GM23338 (cell line): ENCODE measurements around the gene TXNL4A. TPM values are rescaled to one million over a fixed set of nuclear protein-coding genes. Genes with fewer than 3 reads are reported as not detected.

Experiments
- ATAC-seq: fragments of 200-7000 bp; cut with Tn5 transposase; 3 replicates; pipeline ENCODE4 v1.9.1; 2020
- DNase-seq: peaks from one replicate; pipeline ENCODE4 v3.0.0-alpha.2; 2015; ENCODE audit warnings: low spot score
- H2AFZ ChIP-seq: fragments of 200-600 bp; sonication (generic); 2 replicates; pipeline ENCODE4 v1.8.0; 2016; ENCODE audit warnings: antibody characterized with exemption, mild to moderate bottlenecking, moderate library complexity
- H3F3A ChIP-seq: fragments of 200-600 bp; sonication (generic); replicated peaks from 2 replicates; pipeline ENCODE4 v1.8.0; 2017; ENCODE audit warnings: antibody characterized with exemption, mixed run types, low read depth
- H3K27ac ChIP-seq: fragments of 200-600 bp; sonication (generic); 2 replicates; pipeline ENCODE4 v1.6.1; 2016; ENCODE audit warnings: low read depth
- H3K27me3 ChIP-seq: fragments of 200-600 bp; sonication (generic); 2 replicates; pipeline ENCODE4 v1.8.0; 2016; ENCODE audit warnings: mild to moderate bottlenecking, mixed run types, moderate library complexity; ENCODE audit not compliant: insufficient read depth
- H3K36me3 ChIP-seq: fragments of 200-600 bp; sonication (generic); 2 replicates; pipeline ENCODE4 v1.8.0; 2016; ENCODE audit warnings: mild to moderate bottlenecking; ENCODE audit not compliant: insufficient read depth
- H3K4me1 ChIP-seq: fragments of 200-600 bp; sonication (generic); 2 replicates; pipeline ENCODE4 v1.8.0; 2016; ENCODE audit warnings: mild to moderate bottlenecking, moderate library complexity; ENCODE audit not compliant: insufficient read depth
- H3K4me2 ChIP-seq: fragments of 200-600 bp; sonication (generic); 2 replicates; pipeline ENCODE4 v1.7.1; 2017; ENCODE audit warnings: mixed run types
- H3K4me3 ChIP-seq: fragments of 200-600 bp; sonication (generic); 2 replicates; pipeline ENCODE4 v1.6.1; 2016; ENCODE audit warnings: mixed run types
- H3K79me2 ChIP-seq: fragments of 200-600 bp; sonication (generic); replicated peaks from 2 replicates; pipeline ENCODE4 v1.8.0; 2017; ENCODE audit warnings: mild to moderate bottlenecking; ENCODE audit not compliant: insufficient read depth
- H3K9me2 ChIP-seq: fragments of 200-600 bp; sonication (generic); 2 replicates; pipeline ENCODE4 v1.8.0; 2017; ENCODE audit not compliant: insufficient read depth
- H4K20me1 ChIP-seq: fragments of 200-600 bp; sonication (generic); replicated peaks from 2 replicates; pipeline ENCODE4 v1.8.0; 2017; ENCODE audit warnings: mild to moderate bottlenecking; ENCODE audit not compliant: insufficient read depth
- H3K27ac Mint-ChIP-seq: 2 replicates; pipeline ENCODE4 v1.8.0; 2020; ENCODE audit warnings: inconsistent platforms, mild to moderate bottlenecking, moderate library complexity, mixed read lengths
- H3K27me3 Mint-ChIP-seq: 3 replicates; pipeline ENCODE4 v1.8.0; 2022; ENCODE audit warnings: low read depth, mild to moderate bottlenecking, moderate library complexity, mixed read lengths, inconsistent platforms; ENCODE audit not compliant: insufficient read depth, poor library complexity
- H3K36me3 Mint-ChIP-seq: 3 replicates; pipeline ENCODE4 v1.8.0; 2021; ENCODE audit warnings: low read depth, mild to moderate bottlenecking, inconsistent platforms, moderate library complexity, mixed read lengths
- H3K4me1 Mint-ChIP-seq: 3 replicates; pipeline ENCODE4 v1.8.0; 2020; ENCODE audit warnings: mild to moderate bottlenecking, inconsistent platforms, mixed read lengths
- H3K4me3 Mint-ChIP-seq: 3 replicates; pipeline ENCODE4 v1.8.0; 2021; ENCODE audit warnings: moderate library complexity, mild to moderate bottlenecking, inconsistent platforms, mixed read lengths
- H3K9me3 Mint-ChIP-seq: 3 replicates; pipeline ENCODE4 v1.8.0; 2020; ENCODE audit warnings: moderate library complexity, mild to moderate bottlenecking, inconsistent platforms, mixed read lengths
- CREB1 ChIP-seq: fragments of 250-450 bp; sonication (Bioruptor Pico); IDR thresholded peaks from 2 replicates; pipeline ENCODE4 v1.5.0; 2020; ENCODE audit warnings: low read depth, mild to moderate bottlenecking, moderate library complexity
- JUNB ChIP-seq: IDR thresholded peaks from one replicate; pipeline ENCODE4 v1.6.1; 2016; ENCODE audit warnings: antibody characterized with exemption; ENCODE audit not compliant: unreplicated experiment
- NANOG ChIP-seq: IDR thresholded peaks from 2 replicates; pipeline ENCODE4 v1.6.1; 2016; ENCODE audit warnings: antibody characterized with exemption, borderline replicate concordance
- ZNF114 ChIP-seq: fragments of 250-450 bp; sonication (Bioruptor Pico); IDR thresholded peaks from 2 replicates; pipeline ENCODE4 v1.5.0; 2020; ENCODE audit warnings: mild to moderate bottlenecking, moderate library complexity
- ZNF331 ChIP-seq: fragments of 250-450 bp; sonication (Bioruptor Pico); IDR thresholded peaks from 2 replicates; pipeline ENCODE4 v1.5.0; 2020; ENCODE audit warnings: low read depth, mild to moderate bottlenecking, moderate library complexity
- polyA plus RNA-seq: library from polyadenylated mRNA; unstranded; fragments of >200 nt; fragmentation: Nextera tagmentation; extraction: Ambion mirVana; gene quantifications from 2 replicates; pipeline ENCODE4 v1.2.1, GENCODE V29; 2016
- total RNA-seq: library from RNA; depleted of rRNA; stranded (reverse); fragments of >200 nt; shearing (Covaris generic); gene quantifications from 2 replicates; pipeline ENCODE4 v1.2.3, GENCODE V29; 2014
- TF ChIP-seq, protein P1 (sequence below): fragments of 250-450 bp; sonication (Bioruptor Pico); IDR thresholded peaks from 2 replicates; pipeline ENCODE4 v1.5.0; 2020; ENCODE audit warnings: mild to moderate bottlenecking, moderate library complexity
- TF ChIP-seq, protein P2 (sequence below): IDR thresholded peaks from one replicate; pipeline ENCODE4 v1.6.1; 2018; ENCODE audit warnings: antibody characterized with exemption; ENCODE audit not compliant: unreplicated experiment
- TF ChIP-seq, protein P3 (sequence below): IDR thresholded peaks from 2 replicates; pipeline ENCODE4 v1.6.1; 2016; ENCODE audit warnings: antibody characterized with exemption

TXNL4A gene
- total and polyA plus RNA-seq, 2 experiments from 2014 or later: 51.0 to 271 TPM

DNA sequence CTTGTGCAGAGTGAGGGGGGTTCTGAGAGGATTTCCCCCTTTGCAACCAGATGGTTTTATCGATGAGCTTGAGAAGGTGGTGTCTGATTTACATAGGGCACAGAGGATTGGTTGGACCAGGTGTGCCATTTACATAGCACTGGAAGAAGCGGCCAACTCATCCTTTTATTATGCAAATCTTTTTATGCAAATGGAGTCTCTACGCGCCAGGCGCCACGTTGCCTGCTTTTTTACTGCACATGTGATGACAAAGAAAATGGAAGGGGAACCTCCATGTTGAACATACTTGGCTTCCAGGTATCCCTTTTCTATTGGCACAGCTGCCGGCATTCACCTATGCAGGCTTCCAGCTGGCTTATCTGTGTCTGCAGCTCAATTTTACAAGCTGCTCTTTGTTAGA is 18.4 kb upstream of the TXNL4A start (continued):
- TF ChIP-seq, protein P1, sequence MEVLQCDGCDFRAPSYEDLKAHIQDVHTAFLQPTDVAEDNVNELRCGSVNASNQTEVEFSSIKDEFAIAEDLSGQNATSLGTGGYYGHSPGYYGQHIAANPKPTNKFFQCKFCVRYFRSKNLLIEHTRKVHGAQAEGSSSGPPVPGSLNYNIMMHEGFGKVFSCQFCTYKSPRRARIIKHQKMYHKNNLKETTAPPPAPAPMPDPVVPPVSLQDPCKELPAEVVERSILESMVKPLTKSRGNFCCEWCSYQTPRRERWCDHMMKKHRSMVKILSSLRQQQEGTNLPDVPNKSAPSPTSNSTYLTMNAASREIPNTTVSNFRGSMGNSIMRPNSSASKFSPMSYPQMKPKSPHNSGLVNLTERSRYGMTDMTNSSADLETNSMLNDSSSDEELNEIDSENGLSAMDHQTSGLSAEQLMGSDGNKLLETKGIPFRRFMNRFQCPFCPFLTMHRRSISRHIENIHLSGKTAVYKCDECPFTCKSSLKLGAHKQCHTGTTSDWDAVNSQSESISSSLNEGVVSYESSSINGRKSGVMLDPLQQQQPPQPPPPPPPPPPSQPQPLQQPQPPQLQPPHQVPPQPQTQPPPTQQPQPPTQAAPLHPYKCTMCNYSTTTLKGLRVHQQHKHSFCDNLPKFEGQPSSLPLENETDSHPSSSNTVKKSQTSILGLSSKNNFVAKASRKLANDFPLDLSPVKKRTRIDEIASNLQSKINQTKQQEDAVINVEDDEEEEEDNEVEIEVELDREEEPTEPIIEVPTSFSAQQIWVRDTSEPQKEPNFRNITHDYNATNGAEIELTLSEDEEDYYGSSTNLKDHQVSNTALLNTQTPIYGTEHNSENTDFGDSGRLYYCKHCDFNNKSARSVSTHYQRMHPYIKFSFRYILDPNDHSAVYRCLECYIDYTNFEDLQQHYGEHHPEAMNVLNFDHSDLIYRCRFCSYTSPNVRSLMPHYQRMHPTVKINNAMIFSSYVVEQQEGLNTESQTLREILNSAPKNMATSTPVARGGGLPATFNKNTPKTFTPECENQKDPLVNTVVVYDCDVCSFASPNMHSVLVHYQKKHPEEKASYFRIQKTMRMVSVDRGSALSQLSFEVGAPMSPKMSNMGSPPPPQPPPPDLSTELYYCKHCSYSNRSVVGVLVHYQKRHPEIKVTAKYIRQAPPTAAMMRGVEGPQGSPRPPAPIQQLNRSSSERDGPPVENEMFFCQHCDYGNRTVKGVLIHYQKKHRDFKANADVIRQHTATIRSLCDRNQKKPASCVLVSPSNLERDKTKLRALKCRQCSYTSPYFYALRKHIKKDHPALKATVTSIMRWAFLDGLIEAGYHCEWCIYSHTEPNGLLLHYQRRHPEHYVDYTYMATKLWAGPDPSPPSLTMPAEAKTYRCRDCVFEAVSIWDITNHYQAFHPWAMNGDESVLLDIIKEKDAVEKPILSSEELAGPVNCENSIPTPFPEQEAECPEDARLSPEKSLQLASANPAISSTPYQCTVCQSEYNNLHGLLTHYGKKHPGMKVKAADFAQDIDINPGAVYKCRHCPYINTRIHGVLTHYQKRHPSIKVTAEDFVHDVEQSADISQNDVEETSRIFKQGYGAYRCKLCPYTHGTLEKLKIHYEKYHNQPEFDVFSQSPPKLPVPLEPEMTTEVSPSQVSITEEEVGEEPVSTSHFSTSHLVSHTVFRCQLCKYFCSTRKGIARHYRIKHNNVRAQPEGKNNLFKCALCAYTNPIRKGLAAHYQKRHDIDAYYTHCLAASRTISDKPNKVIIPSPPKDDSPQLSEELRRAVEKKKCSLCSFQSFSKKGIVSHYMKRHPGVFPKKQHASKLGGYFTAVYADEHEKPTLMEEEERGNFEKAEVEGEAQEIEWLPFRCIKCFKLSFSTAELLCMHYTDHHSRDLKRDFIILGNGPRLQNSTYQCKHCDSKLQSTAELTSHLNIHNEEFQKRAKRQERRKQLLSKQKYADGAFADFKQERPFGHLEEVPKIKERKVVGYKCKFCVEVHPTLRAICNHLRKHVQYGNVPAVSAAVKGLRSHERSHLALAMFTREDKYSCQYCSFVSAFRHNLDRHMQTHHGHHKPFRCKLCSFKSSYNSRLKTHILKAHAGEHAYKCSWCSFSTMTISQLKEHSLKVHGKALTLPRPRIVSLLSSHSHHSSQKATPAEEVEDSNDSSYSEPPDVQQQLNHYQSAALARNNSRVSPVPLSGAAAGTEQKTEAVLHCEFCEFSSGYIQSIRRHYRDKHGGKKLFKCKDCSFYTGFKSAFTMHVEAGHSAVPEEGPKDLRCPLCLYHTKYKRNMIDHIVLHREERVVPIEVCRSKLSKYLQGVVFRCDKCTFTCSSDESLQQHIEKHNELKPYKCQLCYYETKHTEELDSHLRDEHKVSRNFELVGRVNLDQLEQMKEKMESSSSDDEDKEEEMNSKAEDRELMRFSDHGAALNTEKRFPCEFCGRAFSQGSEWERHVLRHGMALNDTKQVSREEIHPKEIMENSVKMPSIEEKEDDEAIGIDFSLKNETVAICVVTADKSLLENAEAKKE (CRISPR knock-in tag): no peak
- TF ChIP-seq JUNB: no peak

DNA sequence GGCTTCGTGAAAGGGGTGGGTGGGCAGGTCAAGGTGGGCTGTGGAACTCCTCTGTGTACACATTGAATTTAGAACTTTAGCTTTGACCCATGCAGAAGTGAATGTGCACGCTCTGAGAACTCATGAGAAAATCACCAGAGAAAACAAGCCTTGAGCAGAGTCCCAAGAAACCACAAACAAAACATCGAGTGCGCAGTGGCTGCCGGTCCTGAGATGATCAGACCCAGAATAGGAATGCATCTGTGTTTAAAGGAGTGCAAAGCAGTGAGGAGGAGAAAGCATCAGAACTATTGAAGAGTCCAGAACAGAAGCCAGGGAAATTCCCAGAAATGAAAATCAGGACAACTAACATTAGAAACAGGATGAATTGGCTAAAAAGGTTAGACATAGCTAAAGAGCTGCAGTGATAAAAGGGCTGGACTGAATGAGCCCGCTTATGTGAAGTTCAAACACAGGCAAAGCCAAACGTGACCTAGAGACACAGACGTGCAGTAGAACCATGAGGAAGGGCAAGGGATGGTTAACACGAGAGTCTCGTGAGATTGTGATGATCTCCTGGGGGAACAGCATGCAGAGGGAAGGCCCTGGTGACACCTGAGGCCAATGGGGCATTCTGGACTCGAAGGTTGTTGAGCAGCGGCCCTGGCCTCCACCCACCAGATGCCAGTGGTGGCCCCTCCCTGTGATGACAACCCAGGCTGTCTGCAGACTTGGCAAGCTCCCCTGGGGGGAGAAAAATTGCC is 16.4 kb upstream of the TXNL4A start:
- TF ChIP-seq, protein P2, sequence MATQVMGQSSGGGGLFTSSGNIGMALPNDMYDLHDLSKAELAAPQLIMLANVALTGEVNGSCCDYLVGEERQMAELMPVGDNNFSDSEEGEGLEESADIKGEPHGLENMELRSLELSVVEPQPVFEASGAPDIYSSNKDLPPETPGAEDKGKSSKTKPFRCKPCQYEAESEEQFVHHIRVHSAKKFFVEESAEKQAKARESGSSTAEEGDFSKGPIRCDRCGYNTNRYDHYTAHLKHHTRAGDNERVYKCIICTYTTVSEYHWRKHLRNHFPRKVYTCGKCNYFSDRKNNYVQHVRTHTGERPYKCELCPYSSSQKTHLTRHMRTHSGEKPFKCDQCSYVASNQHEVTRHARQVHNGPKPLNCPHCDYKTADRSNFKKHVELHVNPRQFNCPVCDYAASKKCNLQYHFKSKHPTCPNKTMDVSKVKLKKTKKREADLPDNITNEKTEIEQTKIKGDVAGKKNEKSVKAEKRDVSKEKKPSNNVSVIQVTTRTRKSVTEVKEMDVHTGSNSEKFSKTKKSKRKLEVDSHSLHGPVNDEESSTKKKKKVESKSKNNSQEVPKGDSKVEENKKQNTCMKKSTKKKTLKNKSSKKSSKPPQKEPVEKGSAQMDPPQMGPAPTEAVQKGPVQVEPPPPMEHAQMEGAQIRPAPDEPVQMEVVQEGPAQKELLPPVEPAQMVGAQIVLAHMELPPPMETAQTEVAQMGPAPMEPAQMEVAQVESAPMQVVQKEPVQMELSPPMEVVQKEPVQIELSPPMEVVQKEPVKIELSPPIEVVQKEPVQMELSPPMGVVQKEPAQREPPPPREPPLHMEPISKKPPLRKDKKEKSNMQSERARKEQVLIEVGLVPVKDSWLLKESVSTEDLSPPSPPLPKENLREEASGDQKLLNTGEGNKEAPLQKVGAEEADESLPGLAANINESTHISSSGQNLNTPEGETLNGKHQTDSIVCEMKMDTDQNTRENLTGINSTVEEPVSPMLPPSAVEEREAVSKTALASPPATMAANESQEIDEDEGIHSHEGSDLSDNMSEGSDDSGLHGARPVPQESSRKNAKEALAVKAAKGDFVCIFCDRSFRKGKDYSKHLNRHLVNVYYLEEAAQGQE: no peak
- TF ChIP-seq ZNF114 (CRISPR knock-in tag) (no peak), NANOG (no peak), ZNF331 (CRISPR knock-in tag) (no peak), CREB1 (CRISPR knock-in tag) (no peak)
- TF ChIP-seq, protein P3, sequence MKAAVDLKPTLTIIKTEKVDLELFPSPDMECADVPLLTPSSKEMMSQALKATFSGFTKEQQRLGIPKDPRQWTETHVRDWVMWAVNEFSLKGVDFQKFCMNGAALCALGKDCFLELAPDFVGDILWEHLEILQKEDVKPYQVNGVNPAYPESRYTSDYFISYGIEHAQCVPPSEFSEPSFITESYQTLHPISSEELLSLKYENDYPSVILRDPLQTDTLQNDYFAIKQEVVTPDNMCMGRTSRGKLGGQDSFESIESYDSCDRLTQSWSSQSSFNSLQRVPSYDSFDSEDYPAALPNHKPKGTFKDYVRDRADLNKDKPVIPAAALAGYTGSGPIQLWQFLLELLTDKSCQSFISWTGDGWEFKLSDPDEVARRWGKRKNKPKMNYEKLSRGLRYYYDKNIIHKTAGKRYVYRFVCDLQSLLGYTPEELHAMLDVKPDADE: no peak
- Histone ChIP-seq H3K4me3 (no peak overlapping the region), H4K20me1 (no peaks in the 10 kb centered on the region), H2AFZ (no peak overlapping the region), H3K4me2 (no peak overlapping the region), H3K27ac (no peak overlapping the region), H3K9me2 (no peaks in the 10 kb centered on the region), H3K36me3 (no peaks in the 10 kb centered on the region), H3K79me2 (no peaks in the 10 kb centered on the region), H3K4me1 (peaks cover 5% of the 10 kb centered on the region), H3K27me3 (no peaks in the 10 kb centered on the region), H3F3A (no peaks in the 10 kb centered on the region)
- Mint-ChIP-seq H3K9me3 (peaks cover 71% of the 10 kb centered on the region), H3K27me3 (no peaks in the 10 kb centered on the region), H3K27ac (no peak overlapping the region), H3K36me3 (peaks cover 40% of the 10 kb centered on the region), H3K4me3 (no peak overlapping the region), H3K4me1 (peaks cover 8% of the 10 kb centered on the region)
- ATAC-seq (no peak), DNase-seq (no peak)
